Measurements from ENCODE around the gene PTPN3. TPM values are rescaled to one million over a fixed set of nuclear protein-coding genes. Genes with fewer than 3 reads are reported as not detected.
"Not testable (repeated sequence)": the region's sequence is repeated elsewhere in the genome, so short reads cannot be mapped to it uniquely, and the experiment has no call there.

The PTPN3 gene
- 10 to 100 TPM; 12.5 to 14.5 (median 13.6) TPM for total RNA-seq
- polyA plus RNA-seq, result 10 to 100 TPM in 1 of 2 donors, 1 to 10 TPM in 1; 8.0 to 16.6 TPM

DNA sequence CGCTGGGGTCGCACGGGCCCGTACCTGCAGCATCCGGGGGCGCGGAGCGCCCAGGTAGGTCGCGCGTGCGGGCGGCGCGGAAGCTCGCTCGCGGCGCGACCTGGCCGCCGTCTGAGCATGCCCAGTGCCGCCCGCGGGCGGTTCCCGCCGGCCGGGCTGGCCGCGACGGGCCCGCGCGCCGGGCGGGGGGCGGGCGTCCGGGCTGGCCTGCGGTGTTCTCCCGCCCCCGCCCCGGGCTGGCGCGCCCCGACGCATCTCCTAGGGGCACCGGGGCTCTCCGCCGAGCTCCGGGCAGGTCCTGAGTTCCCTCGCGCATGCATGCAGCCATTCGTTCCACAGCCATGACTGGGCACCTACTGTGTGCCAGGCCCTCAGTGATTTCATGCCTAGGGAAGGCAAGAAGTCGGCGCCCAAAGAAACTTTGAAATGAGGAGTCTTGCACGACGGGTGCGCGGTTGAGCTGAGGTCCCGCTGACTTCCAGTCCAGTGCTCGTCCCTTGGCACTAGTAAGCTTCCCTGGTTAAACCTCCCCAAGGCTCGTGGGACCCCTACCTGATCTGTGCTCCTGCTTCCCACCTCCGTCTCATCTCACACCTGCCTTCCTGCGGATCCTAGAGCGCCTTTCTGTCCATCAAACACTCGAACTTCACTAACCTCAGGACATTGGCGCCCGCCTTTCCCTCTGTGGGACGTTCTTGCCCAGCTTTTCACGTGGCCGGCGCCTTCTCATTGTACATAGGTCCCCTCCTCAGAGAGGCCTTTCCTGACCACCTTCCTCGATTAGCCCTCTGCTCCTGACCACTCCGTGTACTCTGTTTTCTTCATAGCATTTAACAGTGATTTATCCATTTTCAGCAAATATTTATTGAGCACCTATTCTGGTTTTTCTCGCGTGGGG lies at the start of gene PTPN3:
PTPN3 (minus strand) TSS at position 113 of the 898 bp plus-strand sequence. CDS start 34,873 bp downstream, outside the sequence.
- intact Hi-C loops (cut with DNase I), result no loop called here
- ATAC-seq (peak; percentile 47 to 72 (median 50)), DNase-seq (peak in 4 of 6 donors; percentile 45 to 81 (median 56)), FAIRE-seq (no peak)
- no peaks in the 10 kb centered on the region for H3K27me3 ChIP-seq
- H3K4me3 ChIP-seq, result peak within 1 kb of the TSS in 3 of 4 donors; percentile 37 to 63 (median 62)
- H3K27ac ChIP-seq, result peak within 1 kb of the TSS; percentile 40 to 81 (median 72)
- no peaks in the 10 kb centered on the region for H3K36me3 ChIP-seq
- H3K9me3 ChIP-seq, result no peaks in the 10 kb centered on the region
- peaks cover 12 to 21% (median 12%) of the 10 kb centered on the region in 3 donors for H3K4me1 ChIP-seq
- WGBS, 2 donors, result 13 to 32% methylated on average over 33 to 78 of the region's 78 CpGs
- TF ChIP-seq, protein P1, sequence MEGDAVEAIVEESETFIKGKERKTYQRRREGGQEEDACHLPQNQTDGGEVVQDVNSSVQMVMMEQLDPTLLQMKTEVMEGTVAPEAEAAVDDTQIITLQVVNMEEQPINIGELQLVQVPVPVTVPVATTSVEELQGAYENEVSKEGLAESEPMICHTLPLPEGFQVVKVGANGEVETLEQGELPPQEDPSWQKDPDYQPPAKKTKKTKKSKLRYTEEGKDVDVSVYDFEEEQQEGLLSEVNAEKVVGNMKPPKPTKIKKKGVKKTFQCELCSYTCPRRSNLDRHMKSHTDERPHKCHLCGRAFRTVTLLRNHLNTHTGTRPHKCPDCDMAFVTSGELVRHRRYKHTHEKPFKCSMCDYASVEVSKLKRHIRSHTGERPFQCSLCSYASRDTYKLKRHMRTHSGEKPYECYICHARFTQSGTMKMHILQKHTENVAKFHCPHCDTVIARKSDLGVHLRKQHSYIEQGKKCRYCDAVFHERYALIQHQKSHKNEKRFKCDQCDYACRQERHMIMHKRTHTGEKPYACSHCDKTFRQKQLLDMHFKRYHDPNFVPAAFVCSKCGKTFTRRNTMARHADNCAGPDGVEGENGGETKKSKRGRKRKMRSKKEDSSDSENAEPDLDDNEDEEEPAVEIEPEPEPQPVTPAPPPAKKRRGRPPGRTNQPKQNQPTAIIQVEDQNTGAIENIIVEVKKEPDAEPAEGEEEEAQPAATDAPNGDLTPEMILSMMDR (IDR thresholded peaks at IDR 0.05), result no peak

DNA sequence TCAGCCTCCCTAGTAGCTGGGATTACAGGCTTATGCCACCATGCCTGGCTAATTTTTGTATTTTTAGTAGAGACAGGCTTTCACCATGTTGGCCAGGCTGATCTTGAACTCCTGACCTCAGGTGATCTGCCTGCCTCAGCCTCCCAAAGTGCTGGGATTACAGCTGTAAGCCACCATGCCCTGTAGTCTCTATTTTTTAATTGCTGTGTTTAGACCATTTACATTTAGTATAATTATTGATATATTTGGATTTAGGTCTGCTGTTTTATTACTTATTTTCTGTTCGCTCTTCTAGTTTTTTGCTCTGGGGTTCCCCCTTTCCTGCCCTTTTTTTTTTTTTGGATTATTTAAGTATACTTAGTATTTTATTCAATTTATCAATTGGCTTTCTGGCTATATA lies 46.8 kb upstream of the PTPN3 start:
- H3K27me3 ChIP-seq; FAIRE-seq; H3K4me3 ChIP-seq; intact Hi-C loops (cut with DNase I); H3K36me3 ChIP-seq; ATAC-seq; H3K27ac ChIP-seq; H3K9me3 ChIP-seq; H3K4me1 ChIP-seq; DNase-seq: not testable (repeated sequence)
- 82 to 86% methylated on average over 1 of the region's 1 CpG for WGBS, 2 donors

- FAIRE-seq (no peak), DNase-seq (no peak), ATAC-seq (no peak)
- no peak overlapping the region for H3K4me3 ChIP-seq
- H3K9me3 ChIP-seq, result no peaks in the 10 kb centered on the region
- intact Hi-C loops (cut with DNase I), result no loop called here
- TF ChIP-seq, protein P1 (IDR thresholded peaks at IDR 0.05), result no peak
- H3K27me3 ChIP-seq, result no peaks in the 10 kb centered on the region
- H3K4me1 ChIP-seq, result no peaks in the 10 kb centered on the region
- no peak overlapping the region for H3K27ac ChIP-seq
- WGBS, 2 donors, result 63 to 70% methylated on average over 4 of the region's 4 CpGs
- no peaks in the 10 kb centered on the region for H3K36me3 ChIP-seq
These were observed 44.8 kb upstream of the PTPN3 start for GRCh38 chr9:109542922-109543321.

DNA sequence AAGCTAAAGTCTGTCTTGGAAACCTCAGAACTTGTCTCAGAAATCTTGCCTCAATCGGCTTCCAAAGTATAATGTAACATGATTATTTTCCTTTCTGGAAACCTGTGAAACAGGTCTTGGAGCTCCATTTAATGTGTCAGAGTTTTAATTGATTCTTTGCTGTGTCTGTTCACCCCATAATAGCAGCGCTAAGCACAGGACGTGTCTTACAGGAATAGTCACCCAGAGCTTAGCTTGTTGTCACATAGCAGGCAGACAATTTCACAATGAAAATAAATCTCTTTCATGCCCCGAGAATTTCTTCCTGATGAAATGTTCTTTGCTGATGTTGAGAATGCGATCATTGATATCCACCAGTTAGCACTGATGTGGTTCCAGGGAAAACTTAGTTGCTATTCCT lies 40.2 kb upstream of the PTPN3 start:
- intact Hi-C loops (cut with DNase I), result no loop called here
- no peak for ATAC-seq
- H3K4me3 ChIP-seq, result no peak overlapping the region
- no peaks in the 10 kb centered on the region for H3K9me3 ChIP-seq
- WGBS, 2 donors, result 57 to 63% methylated on average over 5 of the region's 5 CpGs
- FAIRE-seq, result no peak
- TF ChIP-seq, protein P1 (IDR thresholded peaks at IDR 0.05), result no peak
- no peaks in the 10 kb centered on the region for H3K36me3 ChIP-seq
- no peak overlapping the region for H3K27ac ChIP-seq
- no peak for DNase-seq
- H3K4me1 ChIP-seq, result no peaks in the 10 kb centered on the region
- H3K27me3 ChIP-seq, result no peaks in the 10 kb centered on the region

DNA sequence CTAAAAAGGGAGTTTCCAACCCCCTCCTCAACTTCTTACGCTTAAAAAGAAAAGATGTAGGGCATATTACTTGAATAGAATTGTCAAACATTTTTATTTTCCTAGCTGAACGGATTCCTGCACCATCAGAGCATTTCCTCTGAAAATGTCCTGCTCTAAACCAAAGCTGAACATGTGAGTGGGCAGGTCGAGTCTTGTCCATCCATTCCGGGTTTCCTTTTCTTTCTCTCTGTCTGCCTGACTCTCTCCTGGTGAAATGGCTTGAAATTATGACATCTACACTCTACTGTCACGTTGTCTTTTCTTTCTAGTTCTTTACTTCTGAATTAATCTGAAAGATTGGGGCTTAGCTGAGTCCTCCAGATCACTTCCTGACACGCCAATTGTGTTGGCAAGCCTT lies 39.2 kb upstream of the PTPN3 start:
- no peak for ATAC-seq
- intact Hi-C loops (cut with DNase I), result no loop called here
- H3K27me3 ChIP-seq, result no peaks in the 10 kb centered on the region
- H3K36me3 ChIP-seq, result no peaks in the 10 kb centered on the region
- 70 to 73% methylated on average over 6 of the region's 6 CpGs for WGBS, 2 donors
- DNase-seq, result no peak
- no peak overlapping the region for H3K27ac ChIP-seq
- FAIRE-seq, result no peak
- H3K4me1 ChIP-seq, result no peaks in the 10 kb centered on the region
- no peak overlapping the region for H3K4me3 ChIP-seq
- TF ChIP-seq, protein P1 (IDR thresholded peaks at IDR 0.05), result no peak
- no peaks in the 10 kb centered on the region for H3K9me3 ChIP-seq
